SK-N-SH (cell line): ENCODE data around the gene HSD17B7. TPM values are rescaled to one million over a fixed set of nuclear protein-coding genes. Genes with fewer than 3 reads are reported as not detected.
"Not testable (repeated sequence)": the region's sequence is repeated elsewhere in the genome, so short reads cannot be mapped to it uniquely, and the experiment has no call there.

Experiments
- CTCF ChIA-PET: fragments of 300-600, 350-600 bp; formaldehyde crosslinking; extraction: SDS; loops from one replicate; lab custom pipeline; 2021; lab: Yijun Ruan, JAX
- POLR2A ChIA-PET: fragments of 350-600 bp; sonication (Branson Sonifier 250); formaldehyde crosslinking; extraction: SDS; loops from one replicate; lab custom pipeline; 2020; ENCODE audit warnings: antibody characterized with exemption, inconsistent platforms; lab: Yijun Ruan, JAX
- DNase-seq: peaks from one replicate; pipeline ENCODE4 v3.0.0; 2012
- H2AFZ ChIP-seq: fragments of 200-600 bp; sonication (generic); 2 replicates; pipeline ENCODE4 v1.8.1; 2016; ENCODE audit warnings: antibody characterized with exemption, mild to moderate bottlenecking, low read depth
- H3F3A ChIP-seq: fragments of 200-600 bp; sonication (generic); replicated peaks from 2 replicates; pipeline ENCODE3; 2016; ENCODE audit warnings: antibody characterized with exemption, mild to moderate bottlenecking; ENCODE audit not compliant: insufficient read depth
- H3K27ac ChIP-seq, 2 experiments: fragments of 200-500 bp in 1 of 2; fragments of 200-600 bp in 1 of 2; sonication (Bioruptor generic) in 1 of 2; sonication (generic), shearing (Covaris generic) in 1 of 2; 2 replicates each; pipeline versions ENCODE4 v1.5.1 to v1.6.1; 2014 to 2016; ENCODE audit warnings: low read depth in 2 of 2, inconsistent platforms in 1 of 2, low read length in 1 of 2, mild to moderate bottlenecking in 1 of 2, mixed read lengths in 1 of 2
- H3K27me3 ChIP-seq: fragments of 200-600 bp; sonication (generic), shearing (Covaris generic); 2 replicates; pipeline ENCODE4 v1.6.1; 2016; ENCODE audit warnings: mixed run types; ENCODE audit not compliant: insufficient read depth
- H3K36me3 ChIP-seq, 2 experiments: fragments of 200-500 bp in 1 of 2; fragments of 200-600 bp in 1 of 2; sonication (Bioruptor generic) in 1 of 2; sonication (generic) in 1 of 2; replicated peaks in 1 of 2; 2 replicates each; pipeline versions ENCODE3 to v1.5.1; 2014 to 2016; ENCODE audit warnings: low read length in 1 of 2, mild to moderate bottlenecking in 1 of 2; ENCODE audit not compliant: insufficient read depth in 2 of 2, control insufficient read depth in 1 of 2
- H3K4me1 ChIP-seq, 2 experiments: fragments of 200-500 bp in 1 of 2; fragments of 200-600 bp in 1 of 2; sonication (Bioruptor generic) in 1 of 2; sonication (generic), shearing (Covaris generic) in 1 of 2; 2 replicates each; pipeline versions ENCODE4 v1.5.1 to v1.6.1; 2014 to 2016; ENCODE audit warnings: low read depth in 1 of 2, low read length in 1 of 2, mixed run types in 1 of 2; ENCODE audit not compliant: insufficient read depth in 2 of 2, control insufficient read depth in 1 of 2
- H3K4me2 ChIP-seq: fragments of 200-600 bp; sonication (generic), shearing (Covaris generic); 2 replicates; pipeline ENCODE4 v1.6.1; 2017; ENCODE audit warnings: mixed run types
- H3K4me3 ChIP-seq, 2 experiments: fragments of 200-500 bp in 1 of 2; fragments of 200-600 bp in 1 of 2; sonication (Bioruptor generic) in 1 of 2; sonication (generic), shearing (Covaris generic) in 1 of 2; 2 replicates each; pipeline versions ENCODE4 v1.5.1 to v1.8.1; 2014 to 2016; ENCODE audit warnings: low read depth in 2 of 2, inconsistent platforms in 1 of 2, low read length in 1 of 2, mild to moderate bottlenecking in 1 of 2, mixed read lengths in 1 of 2, moderate library complexity in 1 of 2
- H3K79me2 ChIP-seq: fragments of 200-600 bp; sonication (generic); 2 replicates; pipeline ENCODE4 v1.8.1; 2017; ENCODE audit warnings: mild to moderate bottlenecking; ENCODE audit not compliant: insufficient read depth
- H3K9ac ChIP-seq: fragments of 200-600 bp; sonication (generic); 2 replicates; pipeline ENCODE4 v1.6.1; 2017; ENCODE audit warnings: mixed run types
- H3K9me2 ChIP-seq: fragments of 200-600 bp; sonication (generic); 2 replicates; pipeline ENCODE4 v1.6.1; 2017; ENCODE audit warnings: mixed run types
- H3K9me3 ChIP-seq: fragments of 200-600 bp; sonication (generic); 2 replicates; pipeline ENCODE4 v1.6.1; 2017; ENCODE audit warnings: mixed run types, mild to moderate bottlenecking, moderate library complexity
- H4K20me1 ChIP-seq: fragments of 200-600 bp; sonication (generic); 2 replicates; pipeline ENCODE4 v1.6.1; 2017; ENCODE audit warnings: mild to moderate bottlenecking, mixed run types; ENCODE audit not compliant: insufficient read depth
- ELF1 ChIP-seq: IDR thresholded peaks from 2 replicates; pipeline ENCODE4 v1.4.0; 2012
- EZH2phosphoT487 ChIP-seq: fragments of 200-600 bp; sonication (generic); IDR thresholded peaks from 2 replicates; pipeline ENCODE4 v1.6.1; 2017; ENCODE audit warnings: low read depth, mixed run types, mild to moderate bottlenecking, antibody characterized with exemption, moderate library complexity, borderline replicate concordance
- FOXM1 ChIP-seq: IDR thresholded peaks from 2 replicates; pipeline ENCODE4 v1.4.0; 2012; ENCODE audit warnings: low read depth, mild to moderate bottlenecking
- MXI1 ChIP-seq: IDR thresholded peaks from 2 replicates; pipeline ENCODE4 v1.6.1; 2012; ENCODE audit warnings: mild to moderate bottlenecking, low read depth, low read length, improper control_type of control experiment
- POLR2AphosphoS5 ChIP-seq: IDR thresholded peaks from 2 replicates; pipeline ENCODE4 v1.6.1; 2012; ENCODE audit warnings: low read depth, low read length
- RXRA ChIP-seq: IDR thresholded peaks from 2 replicates; pipeline ENCODE4 v1.4.0; 2012; ENCODE audit warnings: low read depth, mild to moderate bottlenecking, borderline replicate concordance
- SIN3A ChIP-seq: IDR thresholded peaks from 2 replicates; pipeline ENCODE4 v1.6.1; 2012; ENCODE audit warnings: low read depth, mild to moderate bottlenecking, low read length, moderate library complexity, borderline replicate concordance
- TEAD4 ChIP-seq: IDR thresholded peaks from 2 replicates; pipeline ENCODE4 v1.4.0; 2012; ENCODE audit warnings: mild to moderate bottlenecking, borderline replicate concordance; ENCODE audit not compliant: insufficient read depth
- USF1 ChIP-seq: IDR thresholded peaks from 2 replicates; pipeline ENCODE4 v1.4.0; 2012; ENCODE audit warnings: low read depth, borderline replicate concordance
- WGBS: methylation state at CpG from one replicate; pipeline ENCODE4 v1.1.6; 2017; ENCODE audit warnings: low lambda C conversion rate; 5-methylcytosine and 5-hydroxymethylcytosine counted together
- polyA plus RNA-seq, 3 experiments: library from polyadenylated mRNA; depleted of rRNA; stranded (reverse); fragments of >200 nt; gene quantifications; 2 replicates each; pipeline ENCODE4 v1.2.3, GENCODE V29; 2012
- TF ChIP-seq, protein P1 (sequence below): IDR thresholded peaks from 2 replicates; pipeline ENCODE4 v1.6.1; 2012; ENCODE audit warnings: mild to moderate bottlenecking, low read depth, low read length, moderate library complexity

Gene HSD17B7
- polyA plus RNA-seq (2012; rRNA removed) = 12.0 and 14.5 TPM in 2 replicates
- 9.9 and 10.6 TPM in 2 replicates for polyA plus RNA-seq (2012; cell fraction: cytosol; rRNA removed)
- polyA plus RNA-seq (2012; cell fraction: nucleus; rRNA removed) = 17.3 and 23.8 TPM in 2 replicates

GRCh38 chr1:162790303-162790984 lies at the start of gene HSD17B7:
HSD17B7 (plus strand) TSS chr1:162790702; CDS start chr1:162790801, 99 bp downstream.
- H3K9me3 ChIP-seq, H4K20me1 ChIP-seq, H3F3A ChIP-seq, CTCF ChIA-PET, H3K36me3 ChIP-seq, H3K27me3 ChIP-seq, H3K4me1 ChIP-seq, H3K79me2 ChIP-seq, H3K9me2 ChIP-seq, POLR2A ChIA-PET: not testable (repeated sequence)
- H3K4me2 ChIP-seq = peak within 1 kb of the TSS; percentile 85
- peak within 1 kb of the TSS; percentile 47 to 80 for H3K27ac ChIP-seq
- H3K9ac ChIP-seq = peak within 1 kb of the TSS; percentile 54; the same call in 1 of the 2 replicates
- peak; percentile 44; the same call in 1 of the 2 replicates for TF ChIP-seq MXI1
- TF ChIP-seq ELF1 = 0 out of 2 replicates have a peak, but pooled peaks have one; percentile 21
- TF ChIP-seq SIN3A = 0 out of 2 replicates have a peak, but pooled peaks have one; percentile 22
- peak; percentile 40; the same call in 1 of the 2 replicates for TF ChIP-seq POLR2AphosphoS5
- H2AFZ ChIP-seq = peak within 1 kb of the TSS; percentile 93
- 15% methylated on average over 14 of the region's 49 CpGs for WGBS
- peak within 1 kb of the TSS; percentile 55 to 74 for H3K4me3 ChIP-seq
- DNase-seq = peak; percentile 46

DNA sequence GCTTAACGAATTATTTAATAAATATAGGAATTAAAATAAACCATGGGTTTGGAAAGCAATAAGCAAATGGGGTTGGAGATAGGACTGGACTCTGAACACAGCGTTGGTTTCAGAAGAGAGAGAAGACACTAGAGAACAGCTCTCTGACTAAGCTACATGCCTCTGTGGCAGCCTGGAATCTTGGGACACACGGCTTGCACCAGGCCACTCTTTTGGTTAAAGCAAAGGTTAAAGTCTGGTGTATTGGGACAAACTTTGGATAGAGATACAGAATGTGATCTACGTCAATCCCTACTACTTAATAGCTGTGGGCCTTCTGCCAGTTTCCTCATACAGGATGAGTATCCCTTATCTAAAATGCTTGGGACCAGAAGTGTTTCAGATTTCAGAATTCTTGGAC lies 49.7 kb upstream of the HSD17B7 start:
- ChIA-PET POLR2A (no interaction called here), CTCF (interaction anchor here (1.0 to 1.3 kb wide), 2 partner anchors 9 to 92 kb away, joined by 3 read pairs; no protein-coding TSS in a partner anchor)
- TF ChIP-seq USF1 (no peak), SIN3A (no peak), EZH2phosphoT487 (no peak), TEAD4 (no peak), FOXM1 (no peak), RXRA (no peak), MXI1 (no peak)
- TF ChIP-seq, protein P1, sequence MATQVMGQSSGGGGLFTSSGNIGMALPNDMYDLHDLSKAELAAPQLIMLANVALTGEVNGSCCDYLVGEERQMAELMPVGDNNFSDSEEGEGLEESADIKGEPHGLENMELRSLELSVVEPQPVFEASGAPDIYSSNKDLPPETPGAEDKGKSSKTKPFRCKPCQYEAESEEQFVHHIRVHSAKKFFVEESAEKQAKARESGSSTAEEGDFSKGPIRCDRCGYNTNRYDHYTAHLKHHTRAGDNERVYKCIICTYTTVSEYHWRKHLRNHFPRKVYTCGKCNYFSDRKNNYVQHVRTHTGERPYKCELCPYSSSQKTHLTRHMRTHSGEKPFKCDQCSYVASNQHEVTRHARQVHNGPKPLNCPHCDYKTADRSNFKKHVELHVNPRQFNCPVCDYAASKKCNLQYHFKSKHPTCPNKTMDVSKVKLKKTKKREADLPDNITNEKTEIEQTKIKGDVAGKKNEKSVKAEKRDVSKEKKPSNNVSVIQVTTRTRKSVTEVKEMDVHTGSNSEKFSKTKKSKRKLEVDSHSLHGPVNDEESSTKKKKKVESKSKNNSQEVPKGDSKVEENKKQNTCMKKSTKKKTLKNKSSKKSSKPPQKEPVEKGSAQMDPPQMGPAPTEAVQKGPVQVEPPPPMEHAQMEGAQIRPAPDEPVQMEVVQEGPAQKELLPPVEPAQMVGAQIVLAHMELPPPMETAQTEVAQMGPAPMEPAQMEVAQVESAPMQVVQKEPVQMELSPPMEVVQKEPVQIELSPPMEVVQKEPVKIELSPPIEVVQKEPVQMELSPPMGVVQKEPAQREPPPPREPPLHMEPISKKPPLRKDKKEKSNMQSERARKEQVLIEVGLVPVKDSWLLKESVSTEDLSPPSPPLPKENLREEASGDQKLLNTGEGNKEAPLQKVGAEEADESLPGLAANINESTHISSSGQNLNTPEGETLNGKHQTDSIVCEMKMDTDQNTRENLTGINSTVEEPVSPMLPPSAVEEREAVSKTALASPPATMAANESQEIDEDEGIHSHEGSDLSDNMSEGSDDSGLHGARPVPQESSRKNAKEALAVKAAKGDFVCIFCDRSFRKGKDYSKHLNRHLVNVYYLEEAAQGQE = no peak
- Histone ChIP-seq H3K9me2 (no peaks in the 10 kb centered on the region), H3K36me3 (peaks cover 30 to 33% of the 10 kb centered on the region in 2 experiments), H3K79me2 (peaks cover 63% of the 10 kb centered on the region), H3K9me3 (no peaks in the 10 kb centered on the region), H2AFZ (no peak overlapping the region), H3K4me3 (no peak overlapping the region), H3K9ac (no peak overlapping the region), H3F3A (peaks cover 19% of the 10 kb centered on the region), H3K4me1 (no peaks in the 10 kb centered on the region), H3K27me3 (no peaks in the 10 kb centered on the region), H4K20me1 (peaks cover 5% of the 10 kb centered on the region; the same call in 1 of the 2 replicates), H3K4me2 (no peak overlapping the region), H3K27ac (no peak overlapping the region)
- DNase-seq = no peak
- 76% methylated on average over 4 of the region's 4 CpGs for WGBS
